Activated naive CD4-positive, alpha-beta T cell treated with anti-CD3 and anti-CD28 coated beads for 36 hours (primary cell): ENCODE results near the gene TFCP2L1. TPM values are rescaled to one million over a fixed set of nuclear protein-coding genes. Genes with fewer than 3 reads are reported as not detected.

Experiments
- CTCF ChIA-PET: fragments of 350-600 bp; sonication (Branson Sonifier 250); formaldehyde crosslinking; loops from one replicate; lab custom pipeline; 2021; ENCODE audit warnings: antibody characterized with exemption; lab: Charles Lee
- DNase-seq: peaks from one replicate; pipeline ENCODE4 v3.0.0-alpha.2; 2020
- H3K27ac Mint-ChIP-seq: one replicate; pipeline ENCODE4 v1.8.0; 2021; ENCODE audit warnings: mild to moderate bottlenecking, mixed read lengths
- H3K27me3 Mint-ChIP-seq: one replicate; pipeline ENCODE4 v1.8.0; 2021; ENCODE audit warnings: low read depth, mixed read lengths
- H3K36me3 Mint-ChIP-seq: one replicate; pipeline ENCODE4 v1.8.0; 2021; ENCODE audit warnings: low read depth, mixed read lengths
- H3K4me1 Mint-ChIP-seq: one replicate; pipeline ENCODE4 v1.8.0; 2021; ENCODE audit warnings: low read depth, mixed read lengths
- H3K4me3 Mint-ChIP-seq: one replicate; pipeline ENCODE4 v1.8.0; 2021; ENCODE audit warnings: mild to moderate bottlenecking, moderate library complexity, mixed read lengths
- H3K9me3 Mint-ChIP-seq: one replicate; pipeline ENCODE4 v1.8.0; 2021; ENCODE audit warnings: mixed read lengths
- intact Hi-C: fragments of 100-400 bp; cut with micrococcal nuclease; formaldehyde crosslinking; loops from one replicate; pipeline ENCODE4 v1.15.1; 2023
- total RNA-seq, 2 experiments: library from RNA; stranded (reverse); gene quantifications; one replicate each; pipeline ENCODE4 v1.2.3, GENCODE V29; 2021

TFCP2L1 gene
- total RNA-seq, 2 experiments from 2014 or later, result 0.12 TPM; not detected in 1

DNA sequence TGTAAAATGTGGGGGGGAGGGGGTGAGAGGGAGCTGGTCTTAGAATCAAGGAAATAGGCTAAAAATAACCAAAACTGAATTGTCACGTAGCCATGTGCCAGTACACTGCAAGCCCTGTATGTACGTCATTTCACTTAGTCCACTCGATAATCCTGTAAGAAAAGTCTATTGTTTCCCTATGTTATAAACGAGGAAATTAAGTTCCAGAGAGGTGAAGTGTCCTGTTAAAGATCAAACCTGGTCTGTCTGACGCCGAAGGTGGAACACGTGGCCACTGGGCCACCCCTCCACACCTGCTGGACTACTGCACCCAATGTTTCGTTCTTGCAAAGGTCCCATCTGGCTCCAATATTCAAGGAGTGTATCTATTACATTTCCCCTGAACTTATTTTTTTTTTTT, 29.6 kb downstream of the TFCP2L1 start:
- Mint-ChIP-seq H3K27ac (no peak overlapping the region), H3K4me1 (no peaks in the 10 kb centered on the region), H3K4me3 (no peak overlapping the region), H3K9me3 (no peaks in the 10 kb centered on the region), H3K36me3 (no peaks in the 10 kb centered on the region), H3K27me3 (peaks cover 7% of the 10 kb centered on the region)
- CTCF ChIA-PET, result no interaction called here
- DNase-seq, result no peak
- intact Hi-C loops, result no loop called here

DNA sequence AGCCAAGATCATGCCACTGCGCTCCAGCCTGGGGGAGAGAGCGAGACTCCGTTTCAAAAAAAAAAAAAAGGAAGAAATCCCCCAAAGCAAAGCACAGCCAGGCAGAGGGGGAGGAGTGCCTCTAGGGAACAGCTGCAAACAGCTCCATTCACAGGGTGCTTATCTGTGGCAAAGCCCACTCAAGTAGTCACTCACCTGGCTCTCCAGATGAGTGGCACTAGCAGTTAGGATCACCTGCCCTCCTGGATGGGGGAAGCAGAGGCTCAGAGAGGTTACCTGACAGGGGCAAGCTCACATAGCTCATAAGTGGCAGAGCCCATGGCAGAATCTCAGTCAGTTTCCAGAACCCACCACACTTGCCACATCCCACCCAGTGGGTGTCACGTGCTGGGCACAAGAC, 30.3 kb downstream of the TFCP2L1 start:
- intact Hi-C loops, result no loop called here
- H3K27ac Mint-ChIP-seq, result no peak overlapping the region
- no peak overlapping the region for H3K4me3 Mint-ChIP-seq
- CTCF ChIA-PET, result no interaction called here
- peaks cover 6% of the 10 kb centered on the region for H3K27me3 Mint-ChIP-seq
- no peaks in the 10 kb centered on the region for H3K9me3 Mint-ChIP-seq
- no peak for DNase-seq
- no peaks in the 10 kb centered on the region for H3K4me1 Mint-ChIP-seq
- no peaks in the 10 kb centered on the region for H3K36me3 Mint-ChIP-seq

DNA sequence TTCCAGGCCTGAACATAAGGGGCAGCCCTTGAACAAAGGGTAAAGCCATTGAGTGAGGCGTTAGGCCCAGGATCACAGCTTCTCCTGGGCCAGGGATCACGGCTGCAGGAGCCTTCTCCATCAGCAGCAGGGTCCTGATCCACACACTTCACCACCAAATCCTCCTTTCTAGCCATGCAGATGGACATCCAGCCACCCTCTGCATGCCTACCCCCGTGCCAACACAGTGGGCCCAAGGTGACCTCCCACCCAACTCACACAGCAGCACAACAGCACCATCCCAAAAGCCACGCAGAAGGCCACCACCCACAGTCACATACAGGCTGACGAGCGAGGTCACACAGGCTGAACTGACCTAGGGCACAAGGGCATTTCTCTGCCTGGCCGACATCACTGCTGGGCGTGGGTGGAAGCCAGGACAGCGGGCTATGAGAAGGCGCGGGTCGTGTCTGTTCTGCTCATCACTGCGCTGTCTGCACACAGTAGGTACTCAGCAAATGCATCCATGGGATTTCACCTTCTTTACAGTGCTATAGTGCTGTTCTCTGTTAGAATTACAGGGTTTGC, 31.2 kb downstream of the TFCP2L1 start:
- Mint-ChIP-seq H3K27me3 (peaks cover 6% of the 10 kb centered on the region), H3K9me3 (no peaks in the 10 kb centered on the region), H3K4me1 (no peaks in the 10 kb centered on the region), H3K36me3 (no peaks in the 10 kb centered on the region), H3K27ac (no peak overlapping the region), H3K4me3 (no peak overlapping the region)
- no peak for DNase-seq
- intact Hi-C loops, result no loop called here
- CTCF ChIA-PET, result no interaction called here

DNA sequence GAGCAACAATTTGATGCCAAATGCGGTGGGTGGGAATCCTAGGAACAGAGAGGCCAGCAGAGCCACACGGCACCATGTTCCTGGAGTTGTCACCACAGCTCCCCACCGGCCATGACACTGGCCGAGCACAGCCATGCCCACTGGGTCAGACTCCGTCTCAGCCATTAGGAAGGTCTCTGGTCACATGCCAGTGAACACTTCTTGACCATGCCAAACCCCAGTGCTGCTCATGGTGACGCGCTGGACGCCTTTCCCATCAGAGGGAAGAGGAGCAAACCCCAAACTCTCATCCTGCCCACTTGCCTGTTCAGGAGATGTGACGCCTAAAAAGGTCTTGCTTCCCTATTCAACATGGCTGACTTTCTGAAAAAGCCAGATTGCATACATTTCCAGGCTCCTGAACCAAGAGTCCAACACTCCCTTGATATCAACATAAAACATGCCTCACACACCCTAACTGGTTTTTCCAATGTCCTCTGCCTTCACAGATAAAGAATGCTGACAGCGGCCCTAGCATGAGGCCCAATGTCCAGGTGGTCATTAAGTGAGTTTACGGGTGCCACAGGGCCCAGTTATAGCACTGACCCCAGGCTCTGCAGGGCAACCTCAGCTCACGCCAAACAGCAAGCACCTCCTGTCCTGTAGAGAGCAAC, 31.9 kb downstream of the TFCP2L1 start:
- H3K4me3 Mint-ChIP-seq, result no peak overlapping the region
- CTCF ChIA-PET, result no interaction called here
- H3K9me3 Mint-ChIP-seq, result no peaks in the 10 kb centered on the region
- intact Hi-C loops, result no loop called here
- no peak for DNase-seq
- no peaks in the 10 kb centered on the region for H3K4me1 Mint-ChIP-seq
- no peak overlapping the region for H3K27ac Mint-ChIP-seq
- H3K36me3 Mint-ChIP-seq, result no peaks in the 10 kb centered on the region
- H3K27me3 Mint-ChIP-seq, result peaks cover 6% of the 10 kb centered on the region

DNA sequence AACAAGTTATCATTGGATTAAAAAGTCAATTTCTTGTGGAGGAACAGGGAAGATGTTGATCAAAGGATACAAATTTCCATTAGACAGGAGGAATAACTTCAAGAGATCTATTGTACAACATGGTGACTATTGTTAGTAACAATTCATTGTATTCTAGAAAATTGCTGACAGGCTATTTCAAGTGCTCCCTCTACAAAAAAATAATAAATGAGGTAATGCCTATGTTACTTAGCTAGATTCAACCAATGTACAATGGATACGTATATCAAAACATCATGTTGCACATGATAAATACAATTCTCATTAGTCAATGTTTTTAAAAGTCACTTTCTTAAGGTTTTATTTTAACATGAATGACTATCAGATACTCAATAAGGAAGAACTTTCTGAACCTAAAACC, 33.5 kb downstream of the TFCP2L1 start:
- Mint-ChIP-seq H3K27ac (no peak overlapping the region), H3K4me3 (no peak overlapping the region), H3K36me3 (no peaks in the 10 kb centered on the region), H3K4me1 (no peaks in the 10 kb centered on the region), H3K27me3 (peaks cover 6% of the 10 kb centered on the region), H3K9me3 (no peaks in the 10 kb centered on the region)
- DNase-seq, result no peak
- CTCF ChIA-PET, result interaction anchor here (0.6 kb wide), 1 partner anchor 43 kb away, joined by 7 read pairs; no protein-coding TSS in a partner anchor
- intact Hi-C loops, result no loop called here

DNA sequence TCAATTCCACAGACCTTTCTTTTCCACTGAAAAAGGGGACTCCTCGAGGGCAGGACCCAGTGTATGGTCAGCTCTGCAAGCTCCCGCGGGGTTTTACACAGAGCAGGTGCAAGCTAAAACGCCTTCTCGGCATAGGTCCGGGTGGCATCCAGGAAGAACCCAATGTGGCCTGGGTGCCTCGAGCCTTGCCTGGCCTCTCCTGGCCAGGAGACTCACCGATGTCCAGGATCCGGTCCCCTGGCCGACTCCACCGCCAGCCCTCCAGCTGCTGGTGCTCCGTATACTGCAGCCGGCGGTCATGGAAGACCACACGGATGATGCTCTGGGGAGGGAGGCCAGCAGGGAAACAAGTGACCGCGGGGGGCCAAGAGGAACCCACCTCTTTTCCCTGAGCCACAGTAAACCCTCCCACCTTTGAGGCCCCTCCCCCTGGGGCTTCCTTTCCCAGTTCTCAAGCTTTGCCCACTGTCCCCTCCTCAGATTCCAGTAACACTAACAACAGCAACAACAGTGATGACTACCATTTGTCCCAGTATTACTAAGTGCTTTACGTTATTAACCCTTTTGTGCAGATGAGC, 36.1 kb downstream of the TFCP2L1 start:
- intact Hi-C loops, result no loop called here
- Mint-ChIP-seq H3K4me1 (no peaks in the 10 kb centered on the region), H3K27me3 (no peaks in the 10 kb centered on the region), H3K4me3 (no peak overlapping the region), H3K9me3 (no peaks in the 10 kb centered on the region), H3K36me3 (no peaks in the 10 kb centered on the region), H3K27ac (no peak overlapping the region)
- no peak for DNase-seq
- CTCF ChIA-PET, result no interaction called here

DNA sequence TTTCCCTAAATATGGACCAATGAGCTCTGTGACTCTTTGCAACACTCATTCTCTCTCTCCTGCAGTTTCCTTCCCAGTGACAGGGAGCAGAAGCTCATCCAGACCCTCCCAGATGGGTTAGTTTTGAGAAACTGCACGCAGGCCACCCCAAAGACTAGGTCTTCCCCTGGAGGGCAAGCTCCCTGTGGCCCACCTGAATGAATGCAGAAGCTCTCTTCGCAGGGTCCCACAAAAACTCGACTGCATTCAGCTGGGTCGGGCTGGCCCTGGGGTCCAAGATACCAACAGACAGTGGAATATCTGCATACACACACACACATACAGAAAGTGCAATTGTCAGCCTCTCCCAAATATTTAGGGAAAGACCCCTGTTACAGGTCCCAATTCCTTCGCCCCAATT, 37.0 kb downstream of the TFCP2L1 start:
- DNase-seq, result no peak
- CTCF ChIA-PET, result no interaction called here
- H3K4me1 Mint-ChIP-seq, result no peaks in the 10 kb centered on the region

DNA sequence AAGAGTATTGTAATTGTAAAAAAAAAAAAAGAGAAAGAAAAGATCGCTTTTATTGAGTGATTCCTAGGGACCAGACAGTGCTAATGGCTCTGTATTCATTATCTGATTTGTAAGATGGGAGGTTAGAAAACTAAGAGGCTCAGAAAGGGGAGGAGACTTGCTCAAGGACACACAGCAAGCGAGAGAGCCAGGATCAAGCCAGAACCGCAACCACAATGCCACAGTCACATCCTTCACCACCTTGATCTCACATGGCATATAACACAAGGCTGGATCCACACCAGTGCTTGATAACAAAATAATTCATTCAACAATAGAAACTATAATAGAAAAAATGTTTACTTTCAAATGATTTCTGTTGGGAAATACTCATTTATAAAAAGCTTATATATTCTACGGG, 37.5 kb downstream of the TFCP2L1 start:
- no peaks in the 10 kb centered on the region for H3K4me1 Mint-ChIP-seq
- H3K9me3 Mint-ChIP-seq, result no peaks in the 10 kb centered on the region
- H3K4me3 Mint-ChIP-seq, result no peak overlapping the region
- no peak for DNase-seq
- CTCF ChIA-PET, result no interaction called here
- intact Hi-C loops, result no loop called here
- H3K27ac Mint-ChIP-seq, result no peak overlapping the region
- H3K27me3 Mint-ChIP-seq, result no peaks in the 10 kb centered on the region
- no peaks in the 10 kb centered on the region for H3K36me3 Mint-ChIP-seq

More for the DNA sequence above, 37.0 kb downstream of the TFCP2L1 start:
- no peaks in the 10 kb centered on the region for H3K27me3 Mint-ChIP-seq
- intact Hi-C loops, result no loop called here
- no peak overlapping the region for H3K27ac Mint-ChIP-seq
- no peaks in the 10 kb centered on the region for H3K9me3 Mint-ChIP-seq
- H3K4me3 Mint-ChIP-seq, result no peak overlapping the region
- no peaks in the 10 kb centered on the region for H3K36me3 Mint-ChIP-seq

DNA sequence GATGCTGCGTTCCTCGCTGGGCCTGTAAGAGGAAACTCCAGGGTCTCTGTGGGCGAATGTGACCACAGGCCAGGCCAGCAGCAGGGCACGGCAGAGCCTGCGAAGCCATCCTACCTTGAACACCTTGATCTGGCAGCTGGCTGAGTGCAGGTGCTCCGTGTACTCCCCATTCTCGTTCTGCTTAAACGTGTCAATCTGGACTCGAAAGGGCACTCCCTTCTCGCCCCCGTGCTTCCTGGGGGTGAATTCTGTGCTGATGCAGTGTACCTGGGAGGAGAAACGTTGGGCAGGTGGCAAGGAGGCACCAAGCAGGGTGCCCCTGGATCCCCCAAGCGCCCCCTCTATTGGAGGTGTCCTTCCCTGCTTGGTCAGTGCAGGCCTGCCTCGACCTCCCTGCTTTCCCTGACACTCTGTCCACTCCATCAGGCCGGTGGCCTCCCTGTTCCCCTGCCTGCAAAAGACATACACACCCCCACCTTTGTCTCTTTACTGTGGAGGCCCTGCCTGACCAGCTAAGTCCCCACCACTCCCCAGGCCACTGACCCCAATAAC, 38.2 kb downstream of the TFCP2L1 start:
- no peaks in the 10 kb centered on the region for H3K27me3 Mint-ChIP-seq
- no peaks in the 10 kb centered on the region for H3K4me1 Mint-ChIP-seq
- intact Hi-C loops, result no loop called here
- no peaks in the 10 kb centered on the region for H3K9me3 Mint-ChIP-seq
- no peaks in the 10 kb centered on the region for H3K36me3 Mint-ChIP-seq
- no peak overlapping the region for H3K4me3 Mint-ChIP-seq
- CTCF ChIA-PET, result no interaction called here
- no peak for DNase-seq
- no peak overlapping the region for H3K27ac Mint-ChIP-seq

DNA sequence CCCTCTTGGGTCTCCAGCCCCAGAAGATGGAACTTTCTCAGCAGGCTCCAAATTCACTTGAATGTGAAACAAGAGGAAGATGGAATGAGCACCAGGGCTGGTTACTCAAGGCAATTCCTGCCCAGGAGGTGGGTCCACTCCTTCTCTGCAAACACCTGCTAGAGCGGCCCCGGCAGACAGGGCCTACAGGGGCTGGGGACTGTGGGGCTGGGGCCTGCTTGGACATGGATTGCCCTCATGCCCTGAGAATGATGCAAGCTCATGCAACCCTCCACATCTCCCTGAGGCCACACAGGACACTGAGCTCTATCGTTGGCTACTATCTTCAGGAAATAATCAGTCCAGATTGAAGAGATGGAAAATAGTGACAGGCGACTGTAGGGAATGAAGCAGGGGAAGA, 39.1 kb downstream of the TFCP2L1 start:
- no peaks in the 10 kb centered on the region for H3K9me3 Mint-ChIP-seq
- intact Hi-C loops, result no loop called here

DNA sequence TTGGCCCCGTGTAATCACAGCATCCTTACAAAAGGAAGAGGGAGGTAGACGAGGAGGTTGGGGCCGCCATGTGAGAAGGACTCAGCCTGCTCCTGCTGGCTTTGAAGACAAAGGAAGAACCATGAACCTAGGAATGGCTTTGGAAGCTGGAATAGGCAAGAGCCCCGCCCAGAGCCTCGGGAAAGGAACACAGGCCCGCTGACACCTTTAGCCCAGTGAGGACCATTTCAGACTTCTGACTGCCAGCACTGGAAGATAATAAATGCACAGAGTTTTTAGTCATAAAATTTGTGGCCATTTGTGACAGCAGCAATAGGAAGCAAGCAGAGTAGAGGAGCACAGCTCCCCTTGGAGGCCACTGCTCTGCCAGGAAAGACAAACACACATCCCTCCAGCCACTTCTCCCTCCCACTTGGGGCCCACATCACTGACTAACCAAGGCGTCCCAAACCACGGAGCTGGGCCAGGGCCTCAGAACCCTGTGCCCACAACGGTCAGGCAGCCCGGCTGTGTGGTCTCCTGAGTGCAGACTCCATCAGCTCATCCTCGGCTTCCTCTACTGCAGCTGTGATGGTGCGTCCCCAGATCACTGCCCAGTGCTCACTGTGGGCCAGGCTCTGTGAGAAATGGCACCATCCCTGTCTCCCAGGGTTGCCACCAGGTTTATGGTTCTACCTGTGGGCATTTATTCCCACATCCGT, 39.7 kb downstream of the TFCP2L1 start:
- no peaks in the 10 kb centered on the region for H3K9me3 Mint-ChIP-seq
- CTCF ChIA-PET, result no interaction called here
- DNase-seq, result no peak
- intact Hi-C loops, result no loop called here
- H3K4me3 Mint-ChIP-seq, result no peak overlapping the region
- no peaks in the 10 kb centered on the region for H3K27me3 Mint-ChIP-seq
- no peaks in the 10 kb centered on the region for H3K36me3 Mint-ChIP-seq
- H3K27ac Mint-ChIP-seq, result no peak overlapping the region
- H3K4me1 Mint-ChIP-seq, result no peaks in the 10 kb centered on the region

More for the DNA sequence above, 39.1 kb downstream of the TFCP2L1 start:
- no peak overlapping the region for H3K27ac Mint-ChIP-seq
- DNase-seq, result no peak
- no peaks in the 10 kb centered on the region for H3K36me3 Mint-ChIP-seq
- H3K4me3 Mint-ChIP-seq, result no peak overlapping the region
- H3K4me1 Mint-ChIP-seq, result no peaks in the 10 kb centered on the region
- CTCF ChIA-PET, result no interaction called here
- no peaks in the 10 kb centered on the region for H3K27me3 Mint-ChIP-seq

DNA sequence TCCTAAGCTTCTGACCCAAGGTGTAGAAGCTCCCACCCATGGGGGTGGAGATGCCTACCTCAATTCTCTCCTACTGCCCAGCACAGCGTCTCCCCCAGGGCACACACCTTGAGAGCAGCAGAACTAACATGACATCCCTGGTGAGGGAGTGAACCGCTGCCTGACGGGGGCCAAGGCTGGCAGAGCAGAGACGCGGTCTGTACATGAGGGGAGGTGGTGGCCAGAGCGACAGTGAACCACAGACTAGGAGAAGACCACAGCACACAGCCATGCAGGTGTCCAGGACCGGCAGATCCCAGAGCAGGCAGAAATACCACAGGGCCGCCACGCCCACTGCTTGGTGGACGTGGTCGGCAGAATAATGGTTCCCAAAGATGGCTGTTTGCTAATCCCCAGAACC, 40.4 kb downstream of the TFCP2L1 start:
- CTCF ChIA-PET, result no interaction called here
- intact Hi-C loops, result no loop called here
- DNase-seq, result no peak
- H3K27me3 Mint-ChIP-seq, result peaks cover 1% of the 10 kb centered on the region
- H3K9me3 Mint-ChIP-seq, result no peaks in the 10 kb centered on the region
- no peak overlapping the region for H3K4me3 Mint-ChIP-seq
- no peaks in the 10 kb centered on the region for H3K36me3 Mint-ChIP-seq
- H3K4me1 Mint-ChIP-seq, result no peaks in the 10 kb centered on the region
- no peak overlapping the region for H3K27ac Mint-ChIP-seq
